Measurements from ENCODE around the gene C4orf54. TPM values are rescaled to one million over a fixed set of nuclear protein-coding genes. Genes with fewer than 3 reads are reported as not detected.

Gene C4orf54
- total RNA-seq, 1 experiment from 2014 or later, result not detected

- Histone ChIP-seq H3K27ac (ENCODE audit: low read length) (no peak overlapping the region), H3K27me3 (ENCODE audit: control insufficient read depth, insufficient read depth, low read length) (no peaks in the 10 kb centered on the region), H3K4me1 (ENCODE audit: control insufficient read depth, insufficient read depth, low read length) (no peaks in the 10 kb centered on the region), H3K4me3 (ENCODE audit: low read depth in 2 of 2, low read length in 2 of 2) (no peak overlapping the region), H3K9me3 (ENCODE audit: control insufficient read depth, insufficient read depth, low read depth, low read length) (no peaks in the 10 kb centered on the region), H3K36me3 (ENCODE audit: control insufficient read depth, insufficient read depth, low read length) (no peaks in the 10 kb centered on the region)
- TF ChIP-seq TCF7L2 (IDR thresholded peaks at IDR 0.05; ENCODE audit: low read depth, low read length) (no peak), CTCF (IDR thresholded peaks at IDR 0.05) (no peak), REST (IDR thresholded peaks at IDR 0.05; ENCODE audit: insufficient read depth in 1 of 2, low read depth in 2 of 2, low read length in 1 of 2) (no peak), POLR2AphosphoS5 (IDR thresholded peaks at IDR 0.05; ENCODE audit: low read depth, low read length) (no peak), SIN3A (IDR thresholded peaks at IDR 0.05; ENCODE audit: borderline replicate concordance, insufficient read depth, low read depth, low read length) (no peak)
- ChIA-PET POLR2A (no interaction called here), CTCF (no interaction called here)
- in situ Hi-C loops (cut with HindIII; ENCODE audit: low pct_unique_long_range_greater_than_20kb, low sequenced_read_pairs) (no loop called here), intact Hi-C loops (cut with micrococcal nuclease; ENCODE audit: unreplicated experiment) (no loop called here)
- BruUV-seq (replicated peaks), result no TSS peak
- ATAC-seq (no peak), DNase-seq (ENCODE audit: low read depth, low spot score) (no peak)
These were observed 5.7 kb downstream of the C4orf54 start for GRCh38 chr4:99651811-99652485.

- H3K27ac ChIP-seq (ENCODE audit: low read length), result no peak overlapping the region
- intact Hi-C loops (cut with micrococcal nuclease; ENCODE audit: unreplicated experiment), result no loop called here
- H3K4me3 ChIP-seq (ENCODE audit: low read depth in 2 of 2, low read length in 2 of 2), result no peak overlapping the region
- no peaks in the 10 kb centered on the region for H3K9me3 ChIP-seq (ENCODE audit: control insufficient read depth, insufficient read depth, low read depth, low read length)
- TF ChIP-seq POLR2AphosphoS5 (IDR thresholded peaks at IDR 0.05; ENCODE audit: low read depth, low read length) (no peak), CTCF (IDR thresholded peaks at IDR 0.05) (no peak), SIN3A (IDR thresholded peaks at IDR 0.05; ENCODE audit: borderline replicate concordance, insufficient read depth, low read depth, low read length) (no peak), TCF7L2 (IDR thresholded peaks at IDR 0.05; ENCODE audit: low read depth, low read length) (no peak), REST (IDR thresholded peaks at IDR 0.05; ENCODE audit: insufficient read depth in 1 of 2, low read depth in 2 of 2, low read length in 1 of 2) (no peak)
- DNase-seq (ENCODE audit: low read depth, low spot score), result no peak
- no peaks in the 10 kb centered on the region for H3K4me1 ChIP-seq (ENCODE audit: control insufficient read depth, insufficient read depth, low read length)
- BruUV-seq (replicated peaks), result no TSS peak
- ATAC-seq, result no peak
- in situ Hi-C loops (cut with HindIII; ENCODE audit: low pct_unique_long_range_greater_than_20kb, low sequenced_read_pairs), result no loop called here
- CTCF ChIA-PET, result interaction anchor here (0.6 kb wide), 1 partner anchor 246 kb away, joined by 3 read pairs; no protein-coding TSS in a partner anchor
- POLR2A ChIA-PET, result no interaction called here
- H3K27me3 ChIP-seq (ENCODE audit: control insufficient read depth, insufficient read depth, low read length), result no peaks in the 10 kb centered on the region
- H3K36me3 ChIP-seq (ENCODE audit: control insufficient read depth, insufficient read depth, low read length), result no peaks in the 10 kb centered on the region
These were observed 6.4 kb downstream of the C4orf54 start for GRCh38 chr4:99651016-99651769.
